ENCODE measurements around the gene HMSD.

DNA sequence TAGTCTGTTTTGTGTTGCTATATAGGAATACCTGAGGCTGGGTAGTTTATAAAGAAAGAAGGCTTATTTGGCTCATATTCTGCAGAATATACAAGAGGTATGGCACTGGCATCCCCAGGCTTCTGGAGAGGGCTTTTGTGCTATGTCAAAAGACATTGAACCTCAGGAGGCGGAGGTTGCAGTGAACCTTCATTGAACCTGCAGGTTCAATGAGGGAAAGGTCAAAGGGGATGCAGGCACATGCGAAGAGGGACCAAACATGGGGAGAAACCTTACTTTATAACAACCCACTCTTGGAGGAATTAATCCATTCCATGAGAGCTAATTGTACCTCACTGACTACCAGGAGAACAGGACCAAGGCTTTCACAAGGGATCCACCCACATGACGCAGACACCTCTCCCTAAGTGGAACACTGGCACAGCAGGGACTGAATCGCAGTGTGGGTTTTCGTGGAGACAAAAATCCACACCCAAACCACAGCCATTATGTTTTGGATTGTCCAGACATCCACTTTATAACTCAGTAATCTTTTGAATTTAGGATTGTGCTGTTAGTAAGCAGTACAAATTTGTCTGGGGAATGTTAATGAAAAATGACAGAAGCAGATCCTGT lies 16.7 kb downstream of the HMSD start:
- TF ChIP-seq YY1 (IDR thresholded peaks at IDR 0.05; ENCODE audit: insufficient read depth, insufficient read length) = no peak
- no peak for TF ChIP-seq SUZ12 (IDR thresholded peaks at IDR 0.05; ENCODE audit: extremely low read depth, insufficient read depth, insufficient read length)
- TF ChIP-seq ZNF274 (IDR thresholded peaks at IDR 0.05; ENCODE audit: low read depth, low read length) = no peak
